Hepatocyte (in vitro differentiated cells): ENCODE measurements around the gene SLC6A1.

ENCODE experiments used
- EZH2phosphoT487 ChIP-seq: fragments of 200-600 bp; sonication (generic); IDR thresholded peaks from one replicate; pipeline ENCODE4 v1.6.1; 2018; ENCODE audit warnings: antibody characterized with exemption, mild to moderate bottlenecking, low read depth, moderate library complexity; ENCODE audit not compliant: unreplicated experiment, severe bottlenecking
- TF ChIP-seq, protein P1 (sequence below): fragments of 200-600 bp; sonication (generic); IDR thresholded peaks from 2 replicates; pipeline ENCODE4 v1.5.1; 2016; ENCODE audit warnings: antibody characterized with exemption, mild to moderate bottlenecking; ENCODE audit not compliant: poor library complexity

- TF ChIP-seq EZH2phosphoT487: no peak
- TF ChIP-seq, protein P1, sequence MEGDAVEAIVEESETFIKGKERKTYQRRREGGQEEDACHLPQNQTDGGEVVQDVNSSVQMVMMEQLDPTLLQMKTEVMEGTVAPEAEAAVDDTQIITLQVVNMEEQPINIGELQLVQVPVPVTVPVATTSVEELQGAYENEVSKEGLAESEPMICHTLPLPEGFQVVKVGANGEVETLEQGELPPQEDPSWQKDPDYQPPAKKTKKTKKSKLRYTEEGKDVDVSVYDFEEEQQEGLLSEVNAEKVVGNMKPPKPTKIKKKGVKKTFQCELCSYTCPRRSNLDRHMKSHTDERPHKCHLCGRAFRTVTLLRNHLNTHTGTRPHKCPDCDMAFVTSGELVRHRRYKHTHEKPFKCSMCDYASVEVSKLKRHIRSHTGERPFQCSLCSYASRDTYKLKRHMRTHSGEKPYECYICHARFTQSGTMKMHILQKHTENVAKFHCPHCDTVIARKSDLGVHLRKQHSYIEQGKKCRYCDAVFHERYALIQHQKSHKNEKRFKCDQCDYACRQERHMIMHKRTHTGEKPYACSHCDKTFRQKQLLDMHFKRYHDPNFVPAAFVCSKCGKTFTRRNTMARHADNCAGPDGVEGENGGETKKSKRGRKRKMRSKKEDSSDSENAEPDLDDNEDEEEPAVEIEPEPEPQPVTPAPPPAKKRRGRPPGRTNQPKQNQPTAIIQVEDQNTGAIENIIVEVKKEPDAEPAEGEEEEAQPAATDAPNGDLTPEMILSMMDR: no peak
Measured at GRCh38 chr3:10986592-10986991, 6.0 kb upstream of the SLC6A1 start.
